ENCODE results near the gene MEGF9.
"Not testable (repeated sequence)": the region's sequence is repeated elsewhere in the genome, so short reads cannot be mapped to it uniquely, and the experiment has no call there.

Gene MEGF9

DNA sequence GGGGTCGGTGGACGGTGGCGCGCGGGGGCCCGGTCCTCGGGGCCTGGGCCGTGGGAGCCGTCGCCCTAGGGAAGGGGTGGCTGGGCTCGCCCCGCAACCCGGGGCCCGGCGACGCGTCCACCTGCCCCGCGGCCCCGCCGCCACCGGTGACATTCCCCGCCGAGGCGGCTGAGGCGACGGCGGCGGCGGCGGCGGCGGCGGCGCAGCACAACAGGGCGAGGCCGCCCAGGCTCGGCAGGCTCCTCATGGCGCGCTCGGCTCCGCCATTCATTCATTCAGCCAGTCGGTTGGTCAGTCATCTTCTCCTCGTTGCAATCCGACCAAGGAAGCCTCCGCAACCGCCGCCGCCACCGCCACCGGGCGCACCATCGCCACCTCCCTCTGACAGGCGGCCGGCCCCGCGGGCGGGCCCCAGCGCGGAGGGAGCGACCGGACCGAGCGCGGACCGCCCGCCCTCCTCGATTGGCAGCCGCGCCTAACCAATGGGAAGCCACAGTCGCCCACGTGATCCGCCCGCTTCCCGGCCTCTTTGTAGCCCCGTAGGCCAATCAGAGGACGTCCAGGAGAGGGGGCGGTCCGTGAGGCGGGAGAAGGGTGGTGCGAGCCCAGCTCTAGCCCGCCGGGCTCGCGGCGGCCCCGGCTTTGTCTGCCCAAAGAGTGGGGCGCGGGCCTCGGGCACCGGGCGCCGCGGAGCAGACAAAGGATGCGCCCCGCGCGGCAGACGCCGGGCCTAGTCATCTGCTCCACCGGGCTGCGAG is at the start of gene MEGF9:
Gene MEGF9 (minus strand): TSS at position 383 of the 758 bp plus-strand sequence. CDS start 112 bp downstream, at position 271.
- peaks cover 34% of the 10 kb centered on the region for H3K4me1 Mint-ChIP-seq (ENCODE audit: low read depth)
- no peaks in the 10 kb centered on the region for H3K36me3 Mint-ChIP-seq (ENCODE audit: low read depth)
- peak within 1 kb of the TSS; percentile 82 for H3K27ac Mint-ChIP-seq
- H3K27me3 Mint-ChIP-seq (ENCODE audit: low read depth) = no peaks in the 10 kb centered on the region
- H3K9me3 Mint-ChIP-seq = no peaks in the 10 kb centered on the region
- H3K4me3 Mint-ChIP-seq = peak within 1 kb of the TSS; percentile 89

DNA sequence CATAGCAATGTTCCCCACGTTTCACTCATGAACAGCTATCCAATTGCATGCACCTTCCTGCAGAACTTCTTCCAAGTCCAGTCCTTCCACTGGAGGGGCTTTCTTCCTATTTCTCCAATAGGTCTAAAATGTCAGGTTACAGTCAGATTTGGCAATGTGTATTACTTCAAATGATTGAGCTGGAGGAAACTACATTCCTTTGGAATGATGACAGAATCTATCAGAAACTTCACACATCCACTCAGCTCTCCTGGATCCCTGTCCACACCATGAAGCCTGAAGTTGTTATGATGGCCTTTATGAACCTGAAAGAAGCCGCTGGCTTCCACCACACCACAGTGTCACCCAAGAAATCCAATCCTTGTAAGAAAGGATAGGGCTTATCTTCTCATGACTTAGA is 46.7 kb upstream of the MEGF9 start:
- no peaks in the 10 kb centered on the region for H3K9me3 Mint-ChIP-seq
- no peaks in the 10 kb centered on the region for H3K27me3 Mint-ChIP-seq (ENCODE audit: low read depth)
- H3K4me3 Mint-ChIP-seq = no peak overlapping the region
- peaks cover 26% of the 10 kb centered on the region for H3K36me3 Mint-ChIP-seq (ENCODE audit: low read depth)
- no peak overlapping the region for H3K27ac Mint-ChIP-seq
- H3K4me1 Mint-ChIP-seq (ENCODE audit: low read depth) = peaks cover 12% of the 10 kb centered on the region

DNA sequence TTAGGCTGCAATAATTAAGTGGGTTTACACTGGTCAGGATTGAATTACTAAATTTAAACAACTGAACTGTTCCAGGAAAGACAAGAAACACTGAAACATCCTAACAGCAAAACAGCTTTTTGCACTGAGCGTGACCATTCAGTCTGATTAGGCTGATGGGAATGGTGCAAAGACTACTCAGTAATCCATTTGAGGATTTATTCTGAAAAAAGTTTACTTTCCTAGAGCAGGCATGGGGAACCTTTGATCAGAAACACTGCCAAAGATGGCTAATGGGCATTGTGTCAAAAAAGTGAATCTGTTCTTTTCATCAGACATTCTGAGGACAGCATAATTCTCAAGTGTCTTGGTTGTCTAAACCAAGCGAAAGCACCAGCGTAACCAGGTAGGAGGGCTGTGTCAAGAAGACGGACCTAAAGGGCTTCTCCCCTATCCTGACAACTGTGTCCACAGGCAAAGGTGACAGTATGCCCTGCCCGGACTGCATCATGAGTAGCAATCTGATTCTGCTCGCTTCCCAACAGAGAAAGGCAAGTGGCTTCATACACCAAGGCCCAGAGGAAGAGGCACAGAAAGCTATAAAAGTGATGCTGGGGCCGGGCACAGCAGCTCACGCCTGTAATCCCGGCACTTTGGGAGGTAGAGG is 45.6 kb upstream of the MEGF9 start:
- Mint-ChIP-seq H3K36me3 (ENCODE audit: low read depth) (peaks cover 19% of the 10 kb centered on the region), H3K4me3 (no peak overlapping the region), H3K27me3 (ENCODE audit: low read depth) (no peaks in the 10 kb centered on the region), H3K27ac (no peak overlapping the region), H3K9me3 (no peaks in the 10 kb centered on the region), H3K4me1 (ENCODE audit: low read depth) (peaks cover 9% of the 10 kb centered on the region)

DNA sequence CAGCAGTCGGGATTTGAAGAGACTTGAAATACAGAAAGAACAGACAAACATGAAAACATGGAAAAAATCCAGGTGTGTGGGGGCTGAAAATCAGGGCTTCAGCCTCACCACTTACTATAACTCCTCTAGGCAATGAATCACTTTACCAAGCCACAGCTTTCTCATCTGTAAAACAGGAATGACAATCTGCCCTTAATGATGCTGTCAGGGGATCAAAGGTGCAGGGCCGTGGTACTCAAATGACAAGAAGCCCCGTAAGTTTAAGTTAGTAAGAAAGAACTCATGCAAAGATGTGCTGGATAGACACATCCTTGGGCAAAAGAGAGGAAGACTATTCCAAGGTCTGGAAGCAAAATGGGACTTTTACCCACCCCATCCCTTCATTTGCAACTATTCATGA is 44.3 kb upstream of the MEGF9 start:
- peaks cover 9% of the 10 kb centered on the region for H3K4me1 Mint-ChIP-seq (ENCODE audit: low read depth)
- H3K27ac Mint-ChIP-seq = no peak overlapping the region
- H3K27me3 Mint-ChIP-seq (ENCODE audit: low read depth) = no peaks in the 10 kb centered on the region
- H3K36me3 Mint-ChIP-seq (ENCODE audit: low read depth) = peaks cover 10% of the 10 kb centered on the region
- H3K4me3 Mint-ChIP-seq = no peak overlapping the region
- no peaks in the 10 kb centered on the region for H3K9me3 Mint-ChIP-seq

DNA sequence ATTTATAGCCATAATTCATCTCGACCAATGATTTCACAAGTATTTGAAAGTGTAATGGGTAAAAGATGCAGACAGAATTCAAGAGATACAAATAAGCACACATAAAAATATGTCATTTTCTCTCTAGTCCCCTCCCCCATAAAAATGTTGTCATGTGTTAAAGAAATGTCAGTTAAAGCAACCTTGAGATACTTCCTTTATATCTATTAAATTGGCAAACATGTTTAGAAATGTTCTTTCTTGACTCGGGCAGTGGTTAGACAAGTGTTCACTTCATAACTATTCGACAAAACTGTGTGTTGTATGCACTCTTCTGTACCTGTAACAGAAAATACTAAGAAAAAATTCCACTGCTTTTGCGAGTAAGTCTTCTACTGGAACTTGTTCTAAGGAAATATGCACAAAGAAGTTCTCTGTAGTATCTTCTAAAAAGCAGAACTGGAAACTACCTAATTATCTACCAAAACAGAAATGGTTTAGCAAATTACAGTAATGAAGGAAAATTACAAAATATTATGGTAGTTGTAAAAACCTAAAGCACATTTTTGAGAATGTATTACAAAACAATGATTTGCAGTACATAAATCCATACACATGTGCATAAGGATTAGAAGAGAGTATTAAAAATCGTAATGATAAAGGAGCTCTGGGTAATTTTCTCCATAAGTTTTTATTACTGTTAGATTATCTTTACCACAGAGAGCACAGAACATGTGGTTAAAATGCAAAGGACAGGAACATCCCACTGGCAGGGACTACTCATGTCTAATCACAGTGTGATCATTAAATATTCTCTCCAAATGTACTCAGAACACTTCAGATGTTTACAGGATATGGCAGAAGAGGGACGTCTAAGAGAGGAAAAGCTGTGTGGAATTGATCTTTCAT is 43.0 kb upstream of the MEGF9 start:
- H3K4me3 Mint-ChIP-seq = no peak overlapping the region
- peaks cover 9% of the 10 kb centered on the region for H3K4me1 Mint-ChIP-seq (ENCODE audit: low read depth)
- no peaks in the 10 kb centered on the region for H3K27me3 Mint-ChIP-seq (ENCODE audit: low read depth)
- no peak overlapping the region for H3K27ac Mint-ChIP-seq
- H3K36me3 Mint-ChIP-seq (ENCODE audit: low read depth) = peaks cover 10% of the 10 kb centered on the region
- no peaks in the 10 kb centered on the region for H3K9me3 Mint-ChIP-seq

DNA sequence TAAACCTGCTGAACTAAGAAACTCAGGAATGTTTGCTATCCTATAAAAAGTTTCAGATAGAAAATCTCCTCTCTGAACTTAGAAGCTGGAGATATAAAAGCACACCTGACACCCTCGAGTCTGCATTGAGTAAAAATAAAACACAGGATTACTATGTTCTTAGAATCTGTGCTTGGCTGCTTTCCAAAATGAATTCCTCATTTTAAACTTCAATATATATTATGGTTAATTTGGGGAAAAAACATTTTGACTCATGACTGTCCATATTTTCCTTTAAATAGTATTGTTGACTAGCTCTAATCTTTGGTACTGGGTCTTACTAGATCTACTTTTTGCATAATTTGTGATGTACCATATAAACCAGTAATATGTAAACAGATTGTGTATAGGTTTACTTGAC is 42.3 kb upstream of the MEGF9 start:
- Mint-ChIP-seq H3K36me3 (ENCODE audit: low read depth) (peaks cover 10% of the 10 kb centered on the region), H3K4me1 (ENCODE audit: low read depth) (peaks cover 9% of the 10 kb centered on the region), H3K9me3 (no peaks in the 10 kb centered on the region), H3K4me3 (no peak overlapping the region), H3K27ac (no peak overlapping the region), H3K27me3 (ENCODE audit: low read depth) (no peaks in the 10 kb centered on the region)

DNA sequence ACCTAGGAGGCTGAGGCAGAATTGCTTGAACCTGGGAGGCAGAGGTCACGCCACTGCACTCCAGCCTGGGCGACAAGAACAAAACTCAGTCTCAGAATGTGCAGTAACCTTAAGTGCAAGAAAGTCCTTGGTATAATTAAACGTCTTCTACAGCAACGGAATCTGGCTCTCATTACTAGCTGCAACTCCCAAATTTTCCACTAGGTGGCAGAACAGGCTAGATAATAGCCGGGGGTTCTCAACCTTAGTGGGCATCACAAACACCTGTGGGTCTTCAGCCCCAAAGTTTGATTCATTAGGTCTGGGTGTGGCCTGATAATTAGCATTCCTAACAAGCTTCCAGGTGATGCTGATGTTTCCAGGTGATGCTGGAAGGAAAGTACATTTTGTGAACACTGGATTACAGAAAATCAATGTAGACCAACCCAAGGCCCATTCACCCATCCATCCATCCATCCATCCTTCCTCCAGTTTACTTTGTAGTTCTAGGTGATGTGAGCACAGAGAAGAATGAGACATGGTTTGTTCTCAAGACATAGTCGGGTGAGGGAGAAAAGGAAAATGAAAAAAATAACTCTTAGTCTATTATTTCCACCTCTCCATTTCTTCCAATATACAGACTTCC is 41.7 kb upstream of the MEGF9 start:
- peaks cover 8% of the 10 kb centered on the region for H3K36me3 Mint-ChIP-seq (ENCODE audit: low read depth)
- no peak overlapping the region for H3K4me3 Mint-ChIP-seq
- no peaks in the 10 kb centered on the region for H3K27me3 Mint-ChIP-seq (ENCODE audit: low read depth)
- H3K4me1 Mint-ChIP-seq (ENCODE audit: low read depth) = peaks cover 9% of the 10 kb centered on the region
- H3K9me3 Mint-ChIP-seq = no peaks in the 10 kb centered on the region
- H3K27ac Mint-ChIP-seq = no peak overlapping the region

DNA sequence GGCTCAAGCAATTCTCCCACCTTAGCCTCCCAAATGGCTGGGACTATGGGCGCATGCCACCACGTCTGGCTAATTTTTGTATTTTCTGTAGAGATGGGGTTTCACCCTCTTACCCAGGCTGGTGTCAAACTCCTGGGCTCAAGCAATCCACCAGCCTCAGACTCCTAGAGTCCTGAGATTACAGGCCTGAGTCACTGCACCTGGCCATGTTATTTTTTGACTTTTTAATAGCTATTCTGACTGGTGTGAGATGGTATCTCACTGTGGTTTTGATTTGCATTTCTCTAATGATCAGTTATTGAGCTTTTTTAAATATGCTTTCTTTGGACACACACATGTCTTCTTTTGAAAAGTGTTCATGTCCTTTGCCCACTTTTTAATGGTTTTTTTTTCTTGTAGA is 40.8 kb upstream of the MEGF9 start:
- Mint-ChIP-seq H3K9me3 (no peaks in the 10 kb centered on the region), H3K27me3 (ENCODE audit: low read depth) (no peaks in the 10 kb centered on the region), H3K4me3 (no peak overlapping the region), H3K4me1 (ENCODE audit: low read depth) (peaks cover 9% of the 10 kb centered on the region), H3K36me3 (ENCODE audit: low read depth) (peaks cover 7% of the 10 kb centered on the region), H3K27ac (no peak overlapping the region)

DNA sequence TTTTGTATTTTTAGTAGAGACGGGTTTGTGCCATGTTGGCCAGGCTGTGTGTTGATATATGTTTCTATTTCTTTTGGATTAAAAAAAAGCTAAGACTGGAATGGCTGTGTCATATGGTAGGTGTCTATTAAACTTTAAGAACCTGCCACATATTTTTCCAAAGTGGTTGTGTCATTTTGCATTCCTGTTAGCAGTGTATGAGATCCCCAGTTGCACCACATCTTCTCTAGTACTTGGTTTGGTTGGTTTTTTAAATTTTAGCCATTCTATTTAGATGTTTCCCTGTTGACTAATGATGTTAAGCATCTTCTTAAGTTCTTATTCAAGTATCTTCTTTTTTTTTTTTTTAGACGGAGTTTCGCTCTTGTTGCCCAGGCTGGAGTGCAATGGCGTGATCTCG is 36.2 kb upstream of the MEGF9 start:
- no peaks in the 10 kb centered on the region for H3K9me3 Mint-ChIP-seq
- no peak overlapping the region for H3K27ac Mint-ChIP-seq
- H3K4me3 Mint-ChIP-seq = no peak overlapping the region
- no peaks in the 10 kb centered on the region for H3K36me3 Mint-ChIP-seq (ENCODE audit: low read depth)
- H3K4me1 Mint-ChIP-seq (ENCODE audit: low read depth) = peaks cover 3% of the 10 kb centered on the region
- H3K27me3 Mint-ChIP-seq (ENCODE audit: low read depth) = no peaks in the 10 kb centered on the region

DNA sequence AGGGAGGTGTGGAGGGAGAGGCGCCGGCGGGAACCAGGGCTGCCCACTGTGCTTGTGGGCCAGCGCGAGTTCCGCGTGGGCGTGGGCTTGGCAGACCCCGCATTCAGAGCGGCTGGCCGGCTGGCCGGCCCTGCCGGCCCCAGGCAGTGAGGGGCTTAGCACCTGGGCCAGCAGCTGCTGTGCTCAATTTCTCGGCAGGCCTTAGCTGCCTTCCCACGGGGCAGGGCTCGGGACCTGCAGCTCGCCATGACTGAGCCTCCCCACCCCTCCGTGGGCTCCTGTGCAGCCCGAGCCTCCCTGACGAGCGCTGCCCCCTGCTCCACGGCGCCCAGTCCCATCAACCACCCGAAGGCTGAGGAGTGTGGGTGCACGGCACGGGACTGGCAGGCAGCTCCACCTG is 32.1 kb upstream of the MEGF9 start:
- H3K36me3 Mint-ChIP-seq (ENCODE audit: low read depth); H3K4me3 Mint-ChIP-seq; H3K27ac Mint-ChIP-seq; H3K27me3 Mint-ChIP-seq (ENCODE audit: low read depth); H3K9me3 Mint-ChIP-seq; H3K4me1 Mint-ChIP-seq (ENCODE audit: low read depth): not testable (repeated sequence)

DNA sequence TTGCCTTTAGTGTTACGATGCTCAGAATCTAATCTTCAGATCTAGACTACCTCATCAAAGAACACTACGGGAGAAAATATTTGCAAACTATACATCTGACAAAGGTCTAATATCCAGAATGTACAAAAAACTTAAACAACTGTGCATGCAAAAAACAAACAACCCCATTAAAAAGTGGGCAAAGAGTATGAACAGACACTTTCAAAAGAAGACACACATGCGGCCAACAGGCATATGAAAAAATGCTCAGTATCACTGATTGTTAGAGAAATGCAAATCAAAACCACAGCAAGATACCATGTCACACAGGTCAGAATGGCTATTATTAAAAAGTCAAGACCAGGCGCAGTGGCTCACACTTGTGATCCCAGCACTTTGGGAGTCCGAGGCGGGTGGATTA is 31.0 kb upstream of the MEGF9 start:
- H3K9me3 Mint-ChIP-seq = no peaks in the 10 kb centered on the region
- H3K4me1 Mint-ChIP-seq (ENCODE audit: low read depth) = peaks cover 3% of the 10 kb centered on the region
- H3K36me3 Mint-ChIP-seq (ENCODE audit: low read depth) = no peaks in the 10 kb centered on the region
- H3K4me3 Mint-ChIP-seq = no peak overlapping the region
- H3K27me3 Mint-ChIP-seq (ENCODE audit: low read depth) = no peaks in the 10 kb centered on the region
- H3K27ac Mint-ChIP-seq = no peak overlapping the region

DNA sequence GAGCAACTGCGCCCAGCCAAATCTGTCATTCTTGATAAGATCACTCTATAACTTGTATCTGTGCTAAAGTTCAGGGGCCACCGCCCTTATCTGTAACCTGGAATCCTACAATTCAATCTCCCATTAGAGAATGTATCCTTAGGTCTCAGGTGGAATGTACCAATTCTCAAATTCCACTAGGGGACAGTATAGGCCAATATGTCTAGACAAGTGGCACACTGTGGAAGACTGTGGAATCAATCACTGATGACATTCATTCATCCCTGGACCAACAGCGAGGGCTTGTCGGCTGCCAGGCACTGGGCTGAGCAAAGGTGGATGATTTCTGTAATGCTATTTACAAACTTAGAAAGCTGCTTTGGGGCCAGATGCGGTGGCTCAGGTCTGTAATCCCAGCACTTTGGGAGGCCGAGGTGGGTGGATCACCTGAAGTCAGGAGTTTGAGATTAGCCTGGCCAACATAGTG is 28.7 kb upstream of the MEGF9 start:
- Mint-ChIP-seq H3K27me3 (ENCODE audit: low read depth) (no peaks in the 10 kb centered on the region), H3K36me3 (ENCODE audit: low read depth) (no peaks in the 10 kb centered on the region), H3K9me3 (no peaks in the 10 kb centered on the region), H3K4me1 (ENCODE audit: low read depth) (peaks cover 3% of the 10 kb centered on the region), H3K27ac (no peak overlapping the region), H3K4me3 (no peak overlapping the region)

DNA sequence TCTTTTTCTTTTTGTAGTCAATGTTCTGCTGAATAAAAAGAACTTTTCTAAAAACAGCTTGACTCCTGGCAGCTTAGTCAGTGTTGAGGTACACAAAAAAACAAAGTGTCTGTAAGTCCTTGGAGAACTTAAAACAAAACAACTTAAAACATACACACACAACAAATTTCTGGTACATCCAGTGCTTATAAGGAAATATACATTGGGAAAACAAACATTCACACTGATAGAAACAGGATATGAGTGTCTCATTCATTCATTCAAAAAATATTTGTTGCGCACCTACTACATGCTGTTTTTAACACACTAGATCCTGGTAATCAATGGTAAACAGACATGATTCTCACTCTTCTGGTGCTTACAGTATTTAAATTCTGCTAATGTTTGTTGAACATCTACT is 27.4 kb upstream of the MEGF9 start:
- Mint-ChIP-seq H3K9me3 (no peaks in the 10 kb centered on the region), H3K4me3 (no peak overlapping the region), H3K27me3 (ENCODE audit: low read depth) (no peaks in the 10 kb centered on the region), H3K27ac (no peak overlapping the region), H3K36me3 (ENCODE audit: low read depth) (no peaks in the 10 kb centered on the region), H3K4me1 (ENCODE audit: low read depth) (no peaks in the 10 kb centered on the region)

DNA sequence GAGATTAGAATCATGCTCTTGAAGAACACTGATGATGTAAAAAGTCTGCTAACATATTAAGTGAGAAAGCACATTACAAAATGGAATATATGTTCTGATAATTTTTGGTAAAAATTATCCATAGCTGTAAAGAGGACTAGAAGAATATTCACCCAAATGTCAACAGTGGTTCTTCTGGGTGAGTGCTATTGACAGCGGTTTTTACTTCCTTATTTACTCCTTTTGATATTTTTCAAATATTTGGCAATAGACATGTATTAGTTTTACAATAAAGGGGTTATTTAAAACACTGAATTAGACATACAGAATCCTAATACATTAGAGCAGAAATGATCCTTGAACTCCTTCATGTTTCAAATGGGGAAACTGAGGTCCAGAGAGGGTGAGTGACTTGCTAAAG is 26.9 kb upstream of the MEGF9 start:
- no peaks in the 10 kb centered on the region for H3K27me3 Mint-ChIP-seq (ENCODE audit: low read depth)
- H3K4me1 Mint-ChIP-seq (ENCODE audit: low read depth) = no peaks in the 10 kb centered on the region
- no peaks in the 10 kb centered on the region for H3K36me3 Mint-ChIP-seq (ENCODE audit: low read depth)
- H3K9me3 Mint-ChIP-seq = no peaks in the 10 kb centered on the region
- no peak overlapping the region for H3K4me3 Mint-ChIP-seq
- H3K27ac Mint-ChIP-seq = no peak overlapping the region
